OCI-LY7 (cell line): ENCODE measurements around the gene ESPNL. TPM values are rescaled to one million over a fixed set of nuclear protein-coding genes. Genes with fewer than 3 reads are reported as not detected.
"Not testable (repeated sequence)": the region's sequence is repeated elsewhere in the genome, so short reads cannot be mapped to it uniquely, and the experiment has no call there.

ENCODE experiments used
- BruUV-seq: library from RNA; stranded (reverse); fragments of 400-500 nt; replicated peaks from 2 replicates; lab custom pipeline; 2021; lab: Mats Ljungman, UMichigan
- CTCF ChIA-PET: fragments of 300-600 bp; sonication (Branson Sonifier 250); formaldehyde crosslinking; loops from one replicate; lab custom pipeline; 2022; ENCODE audit warnings: antibody characterized with exemption; ENCODE audit not compliant: unreplicated experiment; lab: Charles Lee
- POLR2A ChIA-PET: fragments of 300-600 bp; sonication (Branson Sonifier 250); formaldehyde crosslinking; loops from one replicate; lab custom pipeline; 2022; ENCODE audit warnings: antibody characterized with exemption; lab: Charles Lee
- DNase-seq: peaks from one replicate; pipeline ENCODE4 v3.0.0-alpha.2; 2015; ENCODE audit warnings: low spot score
- H2AFZ ChIP-seq: fragments of 200-600 bp; sonication (generic), shearing (Covaris generic); 2 replicates; pipeline ENCODE4 v1.6.1; 2014; ENCODE audit warnings: mild to moderate bottlenecking, antibody characterized with exemption, low read length, moderate library complexity
- H3K27ac ChIP-seq: fragments of 200-600 bp; sonication (generic); 2 replicates; pipeline ENCODE4 v1.5.1; 2014; ENCODE audit warnings: mixed run types, low read depth, mild to moderate bottlenecking, moderate library complexity, low read length, inconsistent platforms; ENCODE audit not compliant: poor library complexity, severe bottlenecking
- H3K36me3 ChIP-seq: fragments of 200-600 bp; sonication (generic); 2 replicates; pipeline ENCODE4 v1.6.1; 2014; ENCODE audit warnings: mild to moderate bottlenecking, antibody characterized with exemption, low read length, moderate library complexity, mixed read lengths; ENCODE audit not compliant: insufficient read depth
- H3K4me1 ChIP-seq: fragments of 200-600 bp; sonication (generic); 2 replicates; pipeline ENCODE4 v1.5.1; 2014; ENCODE audit warnings: mild to moderate bottlenecking, low read length; ENCODE audit not compliant: insufficient read depth, poor library complexity, severe bottlenecking
- H3K4me2 ChIP-seq: fragments of 200-600 bp; sonication (generic); 2 replicates; pipeline ENCODE4 v1.6.1; 2014; ENCODE audit warnings: mild to moderate bottlenecking, low read length
- H3K4me3 ChIP-seq: fragments of 200-600 bp; sonication (generic); 2 replicates; pipeline ENCODE4 v1.5.1; 2014; ENCODE audit warnings: mild to moderate bottlenecking, low read depth, low read length; ENCODE audit not compliant: poor library complexity, severe bottlenecking
- H3K79me2 ChIP-seq: fragments of 200-600 bp; sonication (generic); 2 replicates; pipeline ENCODE4 v1.6.1; 2016; ENCODE audit warnings: low read depth, mild to moderate bottlenecking, low read length, moderate library complexity, mixed read lengths; ENCODE audit not compliant: insufficient read depth
- H3K9me2 ChIP-seq: fragments of 200-600 bp; sonication (generic); 2 replicates; pipeline ENCODE4 v1.6.1; 2016; ENCODE audit warnings: mild to moderate bottlenecking, low read length, mixed read lengths; ENCODE audit not compliant: insufficient read depth
- H3K9me3 ChIP-seq: fragments of 200-600 bp; sonication (generic); 2 replicates; pipeline ENCODE4 v1.6.1; 2014; ENCODE audit warnings: mild to moderate bottlenecking, mixed run types, low read length, mixed read lengths
- H4K20me1 ChIP-seq: fragments of 200-600 bp; sonication (generic); 2 replicates; pipeline ENCODE4 v1.6.1; 2014; ENCODE audit warnings: mild to moderate bottlenecking, antibody characterized with exemption, low read length, moderate library complexity, mixed read lengths; ENCODE audit not compliant: insufficient read depth
- EZH2phosphoT487 ChIP-seq: fragments of 200-600 bp; sonication (generic); IDR thresholded peaks from 2 replicates; pipeline ENCODE4 v1.6.1; 2018; ENCODE audit warnings: low read depth, borderline replicate concordance, mild to moderate bottlenecking, mixed run types, antibody characterized with exemption, low read length, moderate library complexity, mixed read lengths
- intact Hi-C: fragments of 100-400 bp; cut with micrococcal nuclease; formaldehyde crosslinking; loops from one replicate; pipeline ENCODE4 v1.10.0; 2022; ENCODE audit not compliant: unreplicated experiment
- total RNA-seq, 2 experiments: library from RNA; depleted of rRNA in 1 of 2; stranded (reverse); fragments of >200 nt in 1 of 2; shearing (Covaris generic) in 1 of 2; gene quantifications; 2 replicates each; pipeline ENCODE4 v1.2.3, GENCODE V29; 2014 to 2022
- TF ChIP-seq, protein P1 (sequence below): fragments of 200-600 bp; sonication (generic); conservative IDR thresholded peaks from 2 replicates; pipeline ENCODE4 v1.5.1; 2014; ENCODE audit warnings: mild to moderate bottlenecking, antibody characterized with exemption, low read length, moderate library complexity, mixed read lengths

Gene ESPNL
- total RNA-seq, 2 experiments from 2014 or later: 5.0 to 7.7 TPM

DNA sequence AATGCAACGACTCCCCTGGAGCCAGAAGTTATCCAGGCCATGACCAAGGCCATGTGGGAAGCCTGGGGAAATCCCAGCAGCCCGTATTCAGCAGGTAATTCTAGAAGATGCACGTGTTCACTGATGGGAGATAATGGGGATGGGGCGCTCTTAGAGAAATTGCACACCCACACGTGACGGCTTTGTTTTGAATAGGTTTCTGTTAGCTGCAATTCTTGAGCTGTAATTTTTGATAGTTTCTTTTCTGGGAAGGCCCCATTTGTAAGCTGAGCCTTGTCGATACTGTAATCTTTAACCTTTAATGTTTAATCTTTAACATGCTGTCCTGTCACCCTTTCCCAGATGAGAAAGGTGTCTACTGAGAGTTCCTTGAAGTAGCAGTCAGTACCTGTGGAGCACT is 35.8 kb upstream of the ESPNL start:
- intact Hi-C loops: loop anchor here (5.0 kb wide), 2 partner anchors 97 to 372 kb away; partner anchors contain the start of gene UBE2F
- no TSS peak for BruUV-seq
- TF ChIP-seq EZH2phosphoT487: no peak
- TF ChIP-seq, protein P1, sequence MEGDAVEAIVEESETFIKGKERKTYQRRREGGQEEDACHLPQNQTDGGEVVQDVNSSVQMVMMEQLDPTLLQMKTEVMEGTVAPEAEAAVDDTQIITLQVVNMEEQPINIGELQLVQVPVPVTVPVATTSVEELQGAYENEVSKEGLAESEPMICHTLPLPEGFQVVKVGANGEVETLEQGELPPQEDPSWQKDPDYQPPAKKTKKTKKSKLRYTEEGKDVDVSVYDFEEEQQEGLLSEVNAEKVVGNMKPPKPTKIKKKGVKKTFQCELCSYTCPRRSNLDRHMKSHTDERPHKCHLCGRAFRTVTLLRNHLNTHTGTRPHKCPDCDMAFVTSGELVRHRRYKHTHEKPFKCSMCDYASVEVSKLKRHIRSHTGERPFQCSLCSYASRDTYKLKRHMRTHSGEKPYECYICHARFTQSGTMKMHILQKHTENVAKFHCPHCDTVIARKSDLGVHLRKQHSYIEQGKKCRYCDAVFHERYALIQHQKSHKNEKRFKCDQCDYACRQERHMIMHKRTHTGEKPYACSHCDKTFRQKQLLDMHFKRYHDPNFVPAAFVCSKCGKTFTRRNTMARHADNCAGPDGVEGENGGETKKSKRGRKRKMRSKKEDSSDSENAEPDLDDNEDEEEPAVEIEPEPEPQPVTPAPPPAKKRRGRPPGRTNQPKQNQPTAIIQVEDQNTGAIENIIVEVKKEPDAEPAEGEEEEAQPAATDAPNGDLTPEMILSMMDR: no peak
- Histone ChIP-seq H3K4me1 (peaks cover 29% of the 10 kb centered on the region), H3K9me2 (no peaks in the 10 kb centered on the region), H3K27ac (no peak overlapping the region), H3K4me2 (no peak overlapping the region), H3K4me3 (no peak overlapping the region), H3K9me3 (no peaks in the 10 kb centered on the region), H3K79me2 (peaks cover 14% of the 10 kb centered on the region; the same call in 1 of the 2 replicates), H4K20me1 (no peaks in the 10 kb centered on the region), H2AFZ (no peak overlapping the region), H3K36me3 (peaks cover 48% of the 10 kb centered on the region)
- ChIA-PET POLR2A (no interaction called here), CTCF (no interaction called here)
- no peak for DNase-seq

DNA sequence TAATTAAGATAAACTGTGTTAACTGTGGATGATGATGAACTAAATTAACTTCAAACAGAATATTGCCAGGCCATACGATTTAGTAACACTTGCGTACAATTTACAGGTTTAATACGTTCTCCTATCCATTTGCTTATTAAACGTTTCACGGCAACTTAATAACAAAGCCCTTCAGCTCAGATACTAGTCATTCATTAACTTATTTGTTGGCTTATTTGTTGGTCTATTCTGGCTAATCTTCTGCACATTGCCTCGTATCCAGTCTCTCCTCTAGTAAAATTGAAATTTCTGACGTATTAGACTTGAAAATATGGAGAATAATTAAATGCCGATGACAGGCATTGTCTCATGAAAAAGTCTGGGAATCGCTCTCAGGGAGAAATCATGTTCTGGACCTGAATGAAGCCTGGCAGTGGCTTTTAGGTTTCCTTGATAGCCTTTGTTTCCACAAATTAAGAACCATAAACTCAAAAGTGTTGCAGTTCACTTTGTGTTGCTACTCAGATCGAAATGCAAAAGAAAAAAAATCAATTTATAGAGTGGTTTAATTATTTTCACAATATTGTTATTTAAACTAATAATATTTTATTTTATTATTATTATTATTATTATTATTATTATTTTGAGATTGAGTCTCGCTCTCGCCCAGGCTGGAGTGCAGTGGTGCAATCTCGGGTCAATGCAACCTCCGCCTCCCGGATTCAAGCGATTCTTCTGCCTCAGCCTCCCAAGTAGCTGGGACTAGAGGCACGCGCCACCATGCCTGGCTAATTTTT is 34.9 kb upstream of the ESPNL start:
- TF ChIP-seq, protein P1: no peak
- TF ChIP-seq EZH2phosphoT487: no peak
- BruUV-seq: no TSS peak
- Histone ChIP-seq H3K9me3 (no peaks in the 10 kb centered on the region), H4K20me1 (no peaks in the 10 kb centered on the region), H3K27ac (no peak overlapping the region), H2AFZ (no peak overlapping the region), H3K4me2 (no peak overlapping the region), H3K9me2 (no peaks in the 10 kb centered on the region), H3K4me1 (peaks cover 23% of the 10 kb centered on the region), H3K79me2 (peaks cover 10% of the 10 kb centered on the region; the same call in 1 of the 2 replicates), H3K4me3 (no peak overlapping the region), H3K36me3 (peaks cover 57% of the 10 kb centered on the region)
- CTCF ChIA-PET: no interaction called here
- intact Hi-C loops: no loop called here
- no peak for DNase-seq
- POLR2A ChIA-PET: no interaction called here

DNA sequence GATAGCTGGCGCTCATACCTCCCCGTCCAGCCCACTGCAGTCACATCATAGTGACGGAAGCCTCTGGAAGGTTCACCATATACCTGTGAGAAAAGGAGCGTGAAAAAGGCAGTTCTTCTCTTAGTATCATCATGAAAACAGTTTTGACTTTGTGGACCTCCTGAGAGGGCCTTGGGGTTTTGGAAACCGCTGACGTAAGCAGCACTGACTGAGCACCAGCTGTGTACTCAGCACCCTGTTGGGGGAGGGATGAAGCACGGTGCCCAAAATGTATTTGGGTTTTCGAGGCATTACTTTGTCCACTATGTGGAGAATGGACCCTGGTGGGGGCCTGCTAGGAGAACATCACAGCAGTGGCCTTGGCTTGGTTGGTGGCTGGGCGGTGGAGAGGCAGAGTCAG is 33.9 kb upstream of the ESPNL start:
- intact Hi-C loops: no loop called here
- Histone ChIP-seq H2AFZ (no peak overlapping the region), H3K27ac (no peak overlapping the region), H3K36me3 (peaks cover 64% of the 10 kb centered on the region), H4K20me1 (no peaks in the 10 kb centered on the region), H3K4me2 (no peak overlapping the region), H3K4me3 (no peak overlapping the region), H3K9me2 (no peaks in the 10 kb centered on the region), H3K4me1 (peaks cover 23% of the 10 kb centered on the region), H3K9me3 (no peaks in the 10 kb centered on the region), H3K79me2 (peaks cover 10% of the 10 kb centered on the region; the same call in 1 of the 2 replicates)
- BruUV-seq: no TSS peak
- CTCF ChIA-PET: no interaction called here
- DNase-seq: no peak
- POLR2A ChIA-PET: interaction anchor here (0.6 kb wide), 3 partner anchors 10 to 1008 kb away, joined by 3 to 4 read pairs (median 3); no protein-coding TSS in a partner anchor
- TF ChIP-seq EZH2phosphoT487: no peak
- TF ChIP-seq, protein P1: no peak

DNA sequence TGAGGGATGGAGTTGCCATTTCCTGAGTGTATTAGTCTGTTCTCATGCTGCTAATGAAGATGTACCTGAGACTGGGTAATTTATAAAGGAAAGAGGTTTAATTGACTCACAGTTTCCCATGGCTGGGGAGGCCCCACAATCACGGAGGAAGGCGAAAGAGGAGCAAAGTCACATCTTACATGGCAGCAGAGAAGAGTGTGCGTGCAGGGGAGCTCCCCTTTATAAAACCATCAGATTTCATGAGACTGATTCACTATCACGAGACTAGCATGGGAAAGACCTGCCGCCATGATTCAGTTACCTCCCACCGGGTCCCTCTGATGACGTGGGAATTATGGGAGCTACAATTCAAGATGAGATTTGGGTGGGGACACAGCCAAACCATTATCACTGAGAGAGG is 33.4 kb upstream of the ESPNL start:
- BruUV-seq, DNase-seq, CTCF ChIA-PET, H3K4me2 ChIP-seq, H3K9me2 ChIP-seq, H2AFZ ChIP-seq, H4K20me1 ChIP-seq, H3K9me3 ChIP-seq, intact Hi-C loops, H3K4me3 ChIP-seq, H3K27ac ChIP-seq, H3K79me2 ChIP-seq: not testable (repeated sequence)
- H3K4me1 ChIP-seq: peaks cover 21% of the 10 kb centered on the region
- H3K36me3 ChIP-seq: peaks cover 69% of the 10 kb centered on the region
- POLR2A ChIA-PET: interaction anchor here (0.6 kb wide), 1 partner anchor 31 kb away, joined by 3 read pairs; no protein-coding TSS in a partner anchor
